Globus pallidus (tissue), 1 donor: ENCODE data around the gene CDH4.

Experiments used
- DNase-seq: peaks from one replicate; pipeline ENCODE4 v3.0.0-alpha.2; 2015; ENCODE audit warnings: low spot score

CDH4 gene

DNA sequence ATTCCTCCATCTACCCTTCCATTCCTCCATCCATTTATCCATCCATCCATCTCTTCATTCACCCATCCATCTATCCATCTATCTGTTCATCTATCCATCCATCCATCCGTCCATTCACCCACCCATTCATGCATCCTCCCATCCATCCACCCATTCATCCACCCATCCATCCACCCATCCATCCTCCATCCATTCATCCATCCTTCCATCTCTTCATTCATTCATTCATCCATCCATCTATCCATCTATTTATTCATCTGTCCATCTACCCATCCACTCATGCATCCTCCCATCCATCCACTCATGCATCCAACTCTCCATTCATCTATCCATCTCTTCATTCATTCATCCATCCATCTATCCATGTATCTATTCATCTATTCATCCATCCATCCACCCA is 380.9 kb downstream of the CDH4 start:
- no peak for DNase-seq

DNA sequence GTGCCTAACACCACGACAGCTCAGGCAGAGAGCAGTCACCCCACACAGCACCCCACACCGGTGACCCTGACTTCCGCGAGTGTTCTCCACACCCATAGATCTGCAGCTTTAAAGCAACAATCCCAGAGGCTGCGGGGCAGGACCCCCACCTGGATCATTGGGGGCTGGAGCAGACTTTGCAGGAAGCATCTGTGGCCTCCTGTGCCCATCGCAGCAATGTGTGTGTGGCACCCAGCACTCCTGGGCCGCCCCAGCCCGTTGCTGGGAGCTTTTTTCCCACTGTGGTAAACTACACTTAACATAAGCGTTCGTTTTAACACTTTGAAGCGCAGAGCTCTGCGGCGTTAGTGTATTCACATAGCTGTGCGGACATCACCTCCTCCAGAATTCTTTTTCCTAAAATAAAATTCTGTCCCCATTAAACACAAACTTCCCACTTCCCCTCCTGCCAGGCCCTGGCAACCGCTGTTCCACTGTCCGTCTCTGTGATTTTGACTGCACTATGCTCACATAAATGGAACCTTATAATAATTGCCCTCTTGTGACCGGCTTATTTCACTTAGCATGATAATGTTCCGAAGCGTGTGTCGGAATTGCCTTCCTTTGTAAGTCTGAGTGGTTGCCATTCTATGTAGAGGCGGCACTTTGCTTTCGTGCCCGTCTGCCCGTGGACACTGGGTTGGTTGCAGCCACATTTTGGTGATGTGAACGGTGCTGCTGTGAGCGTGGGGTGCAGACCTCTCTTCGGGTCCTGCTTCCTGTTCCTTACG is 382.5 kb downstream of the CDH4 start:
- no peak for DNase-seq

DNA sequence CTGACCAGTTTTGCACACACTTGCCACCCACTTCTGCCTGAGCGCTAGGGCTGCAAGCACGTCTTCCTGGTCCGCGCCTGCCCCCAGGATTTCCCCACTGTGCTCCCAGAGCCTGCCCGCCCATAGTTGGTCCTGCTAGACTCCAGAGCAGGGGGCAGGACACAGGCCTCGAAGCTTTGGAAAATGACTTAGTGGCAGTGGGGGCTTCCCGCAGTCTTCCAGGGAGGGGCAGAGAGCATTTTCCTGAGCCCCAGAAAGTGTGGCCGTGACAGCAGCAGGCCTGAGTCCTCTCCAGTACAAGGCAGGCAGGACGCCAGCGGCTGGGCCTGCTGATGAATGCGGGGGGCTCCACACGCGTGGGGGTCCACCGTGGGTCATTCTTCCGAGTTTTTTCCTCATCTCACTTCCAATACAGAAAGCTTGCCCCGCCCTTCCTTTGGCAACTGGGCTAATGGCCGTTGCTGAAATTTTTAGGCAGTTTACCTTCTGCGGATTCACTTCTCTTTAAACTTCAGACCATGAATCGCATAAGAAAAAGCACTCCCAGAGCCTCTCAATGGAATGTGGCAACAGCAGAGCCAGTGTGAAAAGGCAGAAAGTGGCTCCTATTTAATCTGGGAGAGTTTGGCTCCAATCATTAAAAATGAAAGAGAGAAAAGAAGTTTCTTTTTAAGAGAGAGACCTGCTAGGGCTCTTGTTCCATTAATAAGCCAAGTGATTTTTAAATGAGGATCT is 383.8 kb downstream of the CDH4 start:
- DNase-seq: no peak

DNA sequence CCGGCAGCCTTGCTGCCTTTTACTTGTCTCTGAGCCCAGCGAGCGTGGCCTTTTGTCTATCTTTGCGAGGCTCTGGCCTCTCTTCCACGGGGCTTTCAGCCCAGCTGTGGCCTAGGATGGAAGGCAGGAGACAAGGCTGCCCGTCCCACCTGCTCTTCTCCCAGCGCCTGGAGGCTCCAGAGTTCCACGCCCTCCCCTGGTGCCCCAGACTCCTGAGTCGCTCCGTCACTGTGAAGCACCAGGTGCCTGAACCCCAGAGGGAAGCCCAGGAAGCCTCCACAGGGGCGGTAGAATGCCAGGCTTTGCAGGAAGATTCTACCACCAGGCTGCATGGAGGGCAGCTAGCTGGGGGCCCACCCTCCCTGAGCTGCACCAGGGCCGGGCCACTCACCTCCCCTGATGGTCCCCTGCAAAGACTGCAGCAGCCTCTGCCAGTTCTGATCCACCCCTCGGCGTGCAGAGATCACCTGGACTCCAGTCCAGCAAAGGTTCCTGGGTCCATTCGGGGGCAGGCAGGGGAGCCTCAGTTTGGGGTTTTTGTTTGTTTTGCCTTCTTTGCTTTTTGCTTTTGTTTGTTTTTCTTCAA is 384.6 kb downstream of the CDH4 start:
- no peak for DNase-seq

DNA sequence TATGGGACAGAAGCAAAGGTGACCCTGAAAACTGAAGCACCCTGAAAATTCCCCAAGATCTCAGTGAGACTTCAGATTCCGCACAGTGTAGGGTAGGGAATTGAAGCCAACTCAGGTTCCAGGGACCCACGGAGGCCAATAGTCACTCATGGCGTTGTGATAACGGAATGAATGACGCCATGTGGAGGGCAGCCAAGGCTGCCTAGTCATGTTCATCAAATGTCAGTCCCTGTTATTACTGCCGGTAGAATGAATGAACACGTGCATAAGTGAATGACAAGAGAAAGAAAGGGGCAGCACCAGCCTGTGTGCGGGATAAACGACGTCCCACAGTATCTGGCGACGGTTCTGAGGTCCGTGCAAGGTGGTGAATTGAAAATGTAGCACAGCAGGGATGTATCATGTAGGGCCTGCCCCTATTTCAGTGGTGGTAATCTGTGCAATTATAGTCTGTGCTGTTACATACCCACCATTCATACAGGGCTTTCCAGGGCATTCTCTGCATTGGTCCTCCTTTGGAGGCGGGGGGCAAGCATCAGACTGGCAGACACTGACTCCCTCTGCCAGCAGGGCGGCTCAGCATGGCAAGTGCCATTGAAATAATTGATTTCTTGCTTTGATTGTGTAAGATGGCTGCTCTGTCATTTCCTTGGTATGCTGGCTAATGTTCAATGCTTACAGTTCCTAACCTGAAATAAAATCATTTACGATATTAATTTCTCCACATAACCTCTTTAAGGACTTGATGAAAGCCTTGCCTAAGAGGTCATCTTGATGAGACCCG is 386.9 kb downstream of the CDH4 start:
- no peak for DNase-seq

DNA sequence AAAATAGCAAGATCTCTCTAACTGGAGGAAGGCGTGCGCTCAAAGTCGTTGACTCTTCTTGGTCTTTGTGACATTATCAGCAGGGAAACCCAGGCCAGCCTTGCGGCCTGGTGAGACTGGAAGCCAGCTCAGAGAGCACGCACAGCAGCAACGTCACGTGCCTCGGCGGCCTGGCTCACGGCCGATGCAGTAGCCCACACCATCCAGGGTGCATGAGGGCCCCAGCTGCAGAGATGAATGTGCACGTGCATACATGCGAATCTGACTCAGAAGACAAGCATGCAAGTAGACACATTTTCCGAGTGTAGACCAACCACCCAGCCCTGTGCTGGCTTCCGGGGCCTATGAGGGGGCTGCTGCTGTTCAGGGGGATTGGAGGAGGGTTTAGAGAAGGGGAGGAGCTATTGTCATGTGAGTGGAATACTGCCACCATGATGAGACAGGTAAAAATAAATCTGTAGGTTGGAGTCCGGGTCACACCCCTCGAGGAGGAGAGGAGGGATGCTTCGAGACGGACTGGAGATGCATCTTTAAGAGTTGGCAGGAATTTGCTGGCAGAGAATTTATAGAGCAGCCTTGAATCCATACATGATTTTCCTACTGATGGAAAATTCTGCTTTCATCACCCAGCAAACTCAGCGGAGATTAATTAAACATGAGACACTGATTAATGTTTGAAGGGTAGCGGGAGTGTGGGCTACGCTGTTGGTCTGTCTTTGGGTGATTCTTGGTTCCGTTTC is 388.2 kb downstream of the CDH4 start:
- DNase-seq: peak; percentile 24

DNA sequence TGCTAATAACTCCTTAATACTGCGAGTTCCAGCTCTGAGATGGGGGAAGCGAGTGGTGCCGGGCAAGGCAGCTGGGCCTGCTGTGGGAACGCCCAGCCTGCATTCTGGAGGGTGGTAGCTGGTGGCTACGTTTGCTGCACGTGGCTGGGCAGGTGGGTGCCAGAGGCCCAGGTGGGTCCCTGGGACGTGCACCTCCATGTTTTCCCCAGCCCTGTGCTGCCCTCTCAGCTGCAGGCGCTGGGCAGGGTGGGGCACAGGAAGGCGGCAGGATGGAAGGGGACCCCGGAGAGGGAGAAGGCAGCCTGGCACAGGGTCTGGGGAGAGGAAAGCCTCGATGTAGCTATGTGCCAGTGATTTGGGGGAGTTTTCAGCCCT is 388.8 kb downstream of the CDH4 start:
- DNase-seq: no peak

DNA sequence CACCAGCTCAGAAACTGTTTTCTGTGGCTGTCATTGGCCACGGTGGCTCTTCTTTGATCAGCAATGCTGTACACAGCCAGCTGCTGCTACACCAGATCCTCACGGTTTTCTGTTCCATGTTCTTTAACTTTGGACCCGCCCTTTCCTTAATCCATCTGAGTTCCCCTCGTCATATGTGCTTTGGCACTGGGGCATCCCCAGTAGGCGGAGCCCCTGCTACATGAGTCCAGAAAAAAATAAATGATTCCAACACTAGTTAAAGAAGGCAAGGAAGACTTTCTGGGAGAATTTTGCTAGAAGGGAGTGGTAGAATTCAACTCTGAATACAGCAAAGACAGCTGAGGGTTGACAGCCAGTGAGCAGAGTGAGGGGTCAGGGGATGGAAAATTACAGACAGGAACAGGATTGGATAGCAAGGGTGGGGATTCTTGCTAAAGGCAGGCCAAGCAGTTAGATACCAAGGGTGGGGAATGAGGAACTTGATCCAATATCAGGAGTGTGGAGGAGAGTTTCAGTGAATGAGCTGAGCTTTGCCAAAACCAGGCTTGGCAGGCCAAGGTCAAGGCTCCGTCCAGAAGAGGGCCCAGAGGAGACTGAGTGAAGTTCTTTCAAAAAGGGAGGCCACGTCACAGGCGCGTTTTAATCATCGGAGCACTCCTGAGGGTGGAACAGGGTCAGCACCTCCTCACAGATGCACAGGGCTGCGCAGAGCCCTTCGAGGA is 391.8 kb downstream of the CDH4 start:
- DNase-seq: no peak

DNA sequence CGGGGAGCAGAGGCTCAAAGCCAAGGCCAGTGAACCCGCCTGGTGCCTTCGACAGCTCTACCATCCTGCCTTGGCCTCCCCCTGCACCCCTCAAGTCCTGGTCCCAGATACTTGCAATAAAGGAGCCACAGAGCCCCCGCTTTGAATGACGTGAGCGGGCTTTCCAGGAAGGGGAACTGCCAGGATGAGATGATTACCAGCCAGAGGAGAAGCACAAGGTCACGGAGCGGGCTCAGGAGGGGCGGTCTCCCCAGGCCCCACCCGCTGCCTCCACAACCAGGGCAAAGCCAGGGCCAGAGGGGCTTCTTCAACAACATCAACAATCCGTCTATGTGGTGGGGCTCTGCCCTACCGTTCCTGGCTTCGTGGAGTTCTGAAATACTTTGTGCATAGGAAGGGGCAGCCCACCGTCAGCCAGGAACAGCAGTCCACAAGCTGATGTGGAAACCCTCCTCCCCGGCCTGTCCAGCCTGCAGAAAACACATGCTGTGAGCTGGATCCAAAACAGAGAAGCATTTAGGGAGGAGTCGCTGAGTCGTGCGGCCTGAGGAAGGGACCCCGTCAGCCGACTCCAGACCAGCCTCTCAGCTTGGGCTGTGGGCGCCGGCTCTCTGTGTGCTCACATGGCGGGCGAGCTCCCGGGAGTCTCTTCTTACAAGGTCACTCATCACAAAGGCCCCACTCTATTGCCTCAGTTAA is 392.5 kb downstream of the CDH4 start:
- DNase-seq: no peak

DNA sequence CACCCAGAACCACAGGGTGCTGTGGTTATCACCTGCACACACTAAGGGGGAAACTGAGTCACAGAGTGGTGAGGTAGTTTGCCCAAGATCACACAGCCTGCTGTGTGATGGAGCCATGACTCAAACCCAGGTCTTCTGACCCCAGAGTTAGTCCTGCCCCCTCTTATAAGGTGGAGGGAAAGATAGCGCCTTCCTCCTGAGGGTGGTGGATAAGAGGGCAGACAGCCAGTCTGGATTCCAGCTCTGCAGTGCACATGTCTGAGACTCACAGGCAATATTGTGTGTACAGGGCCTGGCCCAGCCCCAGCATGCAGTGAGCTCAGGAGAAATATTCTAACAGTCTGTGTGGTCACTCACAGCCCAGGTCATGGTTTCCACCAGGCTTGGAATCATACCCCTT is 393.7 kb downstream of the CDH4 start:
- no peak for DNase-seq

DNA sequence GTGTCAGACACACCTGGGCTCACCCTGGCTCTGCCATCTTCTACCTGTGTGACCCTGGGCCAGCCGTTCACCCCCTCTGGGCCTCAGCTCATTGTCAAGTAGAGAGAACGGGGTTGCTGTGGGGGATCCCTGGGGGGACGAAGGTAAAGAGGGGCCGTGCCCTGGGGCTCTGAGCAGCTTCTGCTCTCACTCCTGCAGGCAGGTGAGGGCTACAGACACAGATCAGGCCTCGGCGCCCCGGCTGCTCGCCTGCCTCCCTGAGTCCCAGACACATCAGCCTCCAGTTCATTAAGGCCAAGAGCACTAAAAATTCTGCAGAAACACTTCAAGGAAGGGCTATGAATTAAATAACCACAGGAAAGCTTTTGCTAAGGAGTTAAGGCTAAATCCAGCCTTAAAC is 394.4 kb downstream of the CDH4 start:
- no peak for DNase-seq

DNA sequence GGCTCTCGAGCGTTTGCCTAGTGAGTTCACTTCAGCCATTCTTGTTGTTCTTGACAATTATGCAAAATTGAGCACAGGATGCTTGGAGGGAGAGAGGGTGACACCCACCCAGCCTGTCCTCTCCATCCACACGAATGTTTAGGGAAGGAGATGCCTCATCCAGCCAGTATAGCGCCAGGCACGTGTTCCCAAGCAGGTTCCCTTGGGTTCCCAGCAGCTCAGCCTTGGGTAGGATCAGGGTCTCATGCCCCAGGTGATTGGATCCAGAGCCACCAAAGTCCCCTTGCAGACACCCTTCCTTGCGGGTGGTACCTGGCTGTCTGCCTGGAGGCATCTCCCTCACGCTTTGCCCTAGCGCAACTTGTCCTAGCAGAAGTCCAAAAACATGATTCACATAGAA is 394.9 kb downstream of the CDH4 start:
- DNase-seq: no peak

DNA sequence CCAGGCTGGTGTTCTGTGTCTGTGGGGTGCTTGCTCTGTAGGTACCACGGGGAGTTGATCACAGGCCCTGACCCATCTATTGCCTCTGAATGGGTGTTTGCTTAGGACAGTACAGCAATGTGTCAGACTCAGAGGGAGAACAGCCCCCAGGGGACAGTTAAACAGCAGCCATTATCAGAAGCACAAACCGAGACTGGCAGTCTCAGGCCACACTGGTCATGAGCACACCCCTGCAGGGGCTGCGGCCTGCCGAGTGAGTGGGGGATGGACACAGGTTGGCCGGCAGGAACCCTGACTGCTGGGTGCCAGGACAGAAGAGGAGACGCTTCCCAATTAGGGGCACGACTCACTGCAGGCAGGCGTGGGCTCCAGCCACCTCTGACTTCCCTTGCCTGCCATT is 395.6 kb downstream of the CDH4 start:
- DNase-seq: no peak

DNA sequence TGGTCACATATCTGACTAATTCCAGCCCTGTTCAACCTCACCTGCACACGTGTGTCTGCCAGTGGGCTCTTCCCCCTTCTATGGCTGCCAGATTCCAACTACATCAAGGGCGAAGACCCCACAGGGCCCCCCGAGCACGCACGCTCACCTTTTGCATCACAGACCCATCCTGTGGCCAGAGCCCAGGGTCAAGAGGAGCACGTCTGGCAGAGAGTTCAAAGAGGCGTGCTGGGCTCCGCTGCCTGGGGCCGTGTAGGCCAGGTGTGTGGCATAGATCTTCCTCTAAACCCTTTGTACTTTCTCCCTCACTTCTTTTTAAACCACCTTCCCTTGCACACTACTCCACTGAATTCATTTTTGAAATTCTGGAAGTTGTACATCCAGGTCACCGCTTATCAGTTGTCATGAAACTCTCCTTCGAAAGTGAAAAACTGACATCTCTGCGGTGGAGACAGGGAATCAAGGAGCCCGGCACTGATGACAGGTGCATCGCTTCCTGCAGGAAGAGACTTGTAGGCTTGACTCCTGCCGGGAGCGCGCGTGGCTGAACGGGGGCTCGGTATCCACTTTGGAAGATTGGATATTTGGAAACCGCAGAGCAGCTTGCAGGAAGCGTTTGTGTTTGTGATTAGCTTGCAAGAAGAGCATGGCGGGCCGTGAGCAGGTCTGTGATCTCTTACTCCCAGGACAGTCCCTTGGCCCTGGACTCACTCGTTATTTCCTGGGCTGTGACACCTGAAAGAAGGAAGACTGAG is 397.2 kb downstream of the CDH4 start:
- no peak for DNase-seq

DNA sequence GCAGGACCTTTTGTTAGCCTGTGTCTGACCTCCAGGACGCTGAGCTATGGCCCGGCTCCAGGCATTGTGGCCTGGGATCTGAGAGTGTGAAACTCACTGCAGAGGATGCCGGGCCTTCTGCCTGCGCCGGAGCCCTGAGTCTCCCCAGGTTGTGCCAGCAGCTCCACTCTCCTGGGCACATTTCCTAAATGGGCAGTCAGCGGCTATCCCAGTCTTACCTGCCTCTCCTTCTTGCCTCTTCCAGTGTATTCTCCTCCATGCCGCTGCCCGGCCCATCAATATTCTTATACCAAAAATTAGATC is 397.8 kb downstream of the CDH4 start:
- DNase-seq: no peak

DNA sequence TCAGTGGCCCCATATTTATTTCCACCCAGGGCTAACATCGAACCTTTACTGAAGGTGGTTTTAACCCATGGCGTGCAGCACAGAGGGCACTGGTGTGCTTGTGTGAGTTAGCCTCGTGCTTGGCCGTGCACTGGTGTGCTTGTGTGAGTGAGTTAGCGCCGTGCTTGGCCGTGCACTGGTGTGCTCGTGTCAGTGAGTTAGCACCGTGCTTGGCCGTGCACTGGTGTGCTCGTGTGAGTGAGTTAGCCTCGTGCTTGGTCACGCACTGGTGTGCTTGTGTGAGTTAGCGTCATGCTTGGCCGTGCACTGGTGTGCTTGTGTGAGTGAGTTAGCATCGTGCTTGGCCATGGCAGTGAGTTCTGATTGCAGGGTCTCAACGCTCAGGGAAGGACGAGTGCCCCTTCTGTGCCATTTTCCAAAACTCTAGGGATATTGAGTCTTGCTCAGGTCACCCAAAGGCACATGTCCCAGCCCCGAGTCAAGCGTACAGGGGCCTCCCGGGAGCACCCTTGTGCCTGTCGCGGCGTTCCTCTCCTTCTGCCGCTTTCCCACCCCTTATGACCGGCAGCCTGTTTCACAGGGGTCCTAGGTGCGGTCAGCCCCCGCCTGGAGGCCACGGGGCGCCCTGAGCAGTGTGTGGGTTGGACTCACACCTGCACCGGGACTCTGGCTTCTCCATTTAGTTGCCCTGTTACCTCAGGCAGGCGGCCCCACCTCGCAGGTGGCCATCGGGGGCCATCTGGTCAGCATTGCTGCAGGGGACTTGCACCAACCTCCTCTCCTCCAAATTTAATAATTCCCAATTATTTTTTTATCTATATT is 399.1 kb downstream of the CDH4 start:
- DNase-seq: no peak

DNA sequence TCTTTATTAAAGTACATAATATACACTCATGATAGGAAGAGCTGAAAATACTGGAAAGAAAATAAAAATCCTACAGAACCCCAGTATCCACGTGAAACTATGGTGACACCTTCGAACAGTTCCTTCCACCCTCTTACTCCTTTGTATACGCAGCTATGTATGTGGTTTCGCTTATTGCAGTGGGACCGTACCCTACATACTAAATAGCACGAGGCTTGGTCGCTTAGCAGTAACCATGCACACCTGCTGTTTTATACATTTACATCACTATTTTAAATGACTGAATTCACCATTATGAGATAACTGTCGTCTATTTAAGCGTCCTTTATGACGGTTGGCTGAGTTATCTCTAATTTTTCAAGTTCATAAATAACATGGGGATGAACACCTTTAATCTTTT is 400.1 kb downstream of the CDH4 start:
- no peak for DNase-seq

DNA sequence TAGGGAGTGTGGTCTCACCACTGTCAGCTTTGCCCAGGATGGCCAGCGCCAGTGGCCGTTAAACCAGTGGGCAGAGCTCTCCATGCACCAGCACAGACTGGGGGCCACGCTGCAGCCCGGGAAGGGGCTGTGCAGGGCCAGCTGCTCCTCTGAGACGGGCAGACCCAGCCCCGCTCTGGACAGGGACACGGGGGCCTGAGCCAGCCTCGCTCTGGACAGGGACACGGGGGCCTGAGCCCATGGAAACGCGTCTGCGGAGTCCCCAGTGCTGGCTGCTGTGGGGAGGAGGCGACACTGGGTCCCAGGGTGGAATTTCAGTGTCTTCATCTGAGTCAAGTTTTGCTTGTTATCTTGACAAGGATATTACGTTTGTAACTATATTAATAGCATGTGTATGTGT is 402.7 kb downstream of the CDH4 start:
- DNase-seq: no peak

DNA sequence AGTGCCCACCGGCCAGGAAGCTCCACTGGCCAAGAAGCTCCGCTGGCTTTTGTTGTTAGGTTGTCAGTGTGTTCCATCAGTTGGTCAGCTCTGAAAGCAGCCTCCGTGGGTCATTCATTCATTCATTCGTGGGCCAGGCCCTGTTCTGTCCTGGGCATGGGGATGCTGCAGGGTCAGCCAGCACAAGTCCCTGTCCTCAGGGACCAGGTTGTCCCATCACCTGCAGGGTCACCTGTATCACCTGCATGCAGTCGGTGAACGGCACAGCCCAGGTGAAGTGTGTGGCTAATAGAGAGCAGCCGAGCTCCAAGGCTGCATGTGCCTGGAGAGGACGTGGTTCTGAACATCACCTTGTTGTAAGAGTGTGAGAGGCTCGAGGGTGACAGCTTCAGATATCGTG is 403.5 kb downstream of the CDH4 start:
- DNase-seq: no peak
